ENCODE results near the gene HPGD.

The HPGD gene

GRCh38 chr4:174474457-174475075 lies 47.7 kb downstream of the HPGD start:
- DNase-seq (ENCODE audit: low read depth in 2 of 2) = no peak

- DNase-seq (ENCODE audit: low read depth in 2 of 2) = no peak
These were observed 55.2 kb downstream of the HPGD start for GRCh38 chr4:174467107-174467506.

DNA sequence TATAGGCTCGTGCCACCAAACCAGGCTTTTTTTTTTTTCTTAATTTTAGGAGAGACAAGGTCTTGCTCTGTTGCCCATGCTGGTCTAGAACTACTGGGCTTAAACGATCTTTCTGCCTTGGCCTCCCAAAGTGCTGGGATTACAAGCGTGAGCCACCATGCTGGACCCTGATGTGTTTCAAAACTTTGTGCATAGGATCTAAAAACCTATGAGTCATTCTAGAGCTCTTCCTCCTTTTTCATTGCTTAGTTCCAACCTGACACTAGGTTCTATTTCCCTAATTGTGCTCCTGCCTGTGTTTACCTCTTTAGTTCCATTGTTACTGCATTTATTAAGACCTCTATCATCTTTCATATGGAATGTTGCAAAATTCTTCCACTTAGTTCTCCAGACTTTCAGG lies 57.3 kb downstream of the HPGD start:
- no peak for DNase-seq (ENCODE audit: low read depth in 2 of 2)

GRCh38 chr4:174461466-174462106 lies 60.7 kb downstream of the HPGD start:
- no peak for DNase-seq (ENCODE audit: low read depth in 2 of 2)

GRCh38 chr4:174460684-174461083 lies 61.6 kb downstream of the HPGD start:
- no peak for DNase-seq (ENCODE audit: low read depth in 2 of 2)

GRCh38 chr4:174457468-174457867 lies 64.8 kb downstream of the HPGD start:
- no peak for DNase-seq (ENCODE audit: low read depth in 2 of 2)

GRCh38 chr4:174454815-174455473 lies 67.3 kb downstream of the HPGD start:
- DNase-seq (ENCODE audit: low read depth in 2 of 2) = no peak

DNA sequence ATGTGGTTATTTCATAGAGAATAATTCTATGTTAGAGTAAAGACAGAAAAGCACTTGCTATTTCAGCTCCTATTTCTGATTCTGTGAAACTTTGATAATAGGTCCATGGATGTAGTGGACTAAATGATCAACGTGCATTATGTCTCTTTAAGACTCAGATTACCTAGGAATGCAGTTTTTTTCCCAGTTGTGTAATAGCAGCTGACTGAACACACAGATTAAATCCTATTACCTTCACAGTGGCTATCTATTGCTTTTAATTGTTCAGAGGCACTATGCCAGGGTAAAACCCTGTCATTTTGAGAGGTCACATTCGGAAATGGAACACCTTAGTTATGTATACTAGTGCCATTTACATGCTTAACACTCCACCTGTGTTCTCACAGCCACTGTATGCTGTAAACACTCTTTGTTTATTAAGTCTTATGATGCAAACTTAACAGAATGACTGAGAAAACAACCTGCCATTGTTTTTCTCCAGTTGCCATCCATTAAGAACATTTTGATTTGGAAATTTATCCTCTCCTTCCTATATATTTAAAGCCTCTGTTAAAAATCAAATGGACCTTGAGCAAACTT lies 70.5 kb downstream of the HPGD start:
- no peak for DNase-seq (ENCODE audit: low read depth in 2 of 2)

- DNase-seq (ENCODE audit: low read depth in 2 of 2) = no peak
These were observed 71.5 kb downstream of the HPGD start for GRCh38 chr4:174450786-174451125.

GRCh38 chr4:174449944-174450785 lies 72.1 kb downstream of the HPGD start:
- no peak for DNase-seq (ENCODE audit: low read depth in 2 of 2)

DNA sequence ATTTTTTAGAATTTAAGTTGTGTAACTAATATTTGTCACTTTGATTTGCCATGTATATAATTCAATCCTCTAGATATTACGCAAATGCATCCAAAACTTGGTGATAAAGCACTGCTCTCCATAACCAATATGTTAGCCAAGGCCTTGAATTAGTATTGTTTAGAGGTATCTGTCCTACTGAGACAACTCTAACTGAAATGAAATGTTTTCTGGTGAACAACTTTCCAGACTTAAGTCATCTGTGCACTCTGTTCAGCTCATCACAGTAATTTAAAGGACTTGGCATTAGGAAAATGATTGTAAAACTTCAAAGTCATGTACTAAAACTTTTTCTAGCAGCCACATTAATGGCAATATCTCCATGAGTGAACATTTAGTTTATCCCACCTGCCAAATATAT lies 73.1 kb downstream of the HPGD start:
- DNase-seq (ENCODE audit: low read depth in 2 of 2) = no peak

DNA sequence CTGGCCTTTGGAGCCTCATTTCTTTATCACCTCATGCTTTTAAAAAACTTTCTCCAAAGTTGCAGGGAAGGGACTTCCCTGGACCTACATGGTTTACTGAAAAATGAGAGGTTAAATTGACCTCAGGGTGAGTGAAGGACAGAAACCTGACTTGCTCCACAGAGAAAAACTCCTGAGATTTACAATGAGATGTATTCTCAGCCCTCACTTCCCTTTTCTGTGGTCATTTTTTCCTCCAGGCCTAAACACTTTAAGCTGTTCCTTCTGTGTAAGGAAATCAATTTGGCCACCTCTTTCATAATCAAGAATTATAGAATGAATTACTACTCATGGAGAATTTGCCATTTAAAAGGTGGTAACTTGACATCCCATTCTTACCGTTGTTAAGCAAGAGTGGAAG lies 77.9 kb downstream of the HPGD start:
- no peak for DNase-seq (ENCODE audit: low read depth in 2 of 2)
